GM12865 (cell line): ENCODE data around the gene SCRN1.
"Not testable (repeated sequence)": the region's sequence is repeated elsewhere in the genome, so short reads cannot be mapped to it uniquely, and the experiment has no call there.

Source experiments
- DNase-seq: peaks from one replicate; pipeline ENCODE4 v3.0.0; 2010; ENCODE audit warnings: low read depth
- H3K4me3 ChIP-seq: 2 replicates; pipeline ENCODE4 v1.5.1; 2011; ENCODE audit warnings: mild to moderate bottlenecking, low read depth, low read length, control low read depth
- CTCF ChIP-seq: IDR thresholded peaks from 2 replicates; pipeline ENCODE4 v1.5.1; 2011; ENCODE audit warnings: low read length, control low read depth, low read depth, inconsistent platforms; ENCODE audit not compliant: insufficient read depth; ENCODE audit errors: missing control alignments

Gene SCRN1

GRCh38 chr7:29971566-29972314 lies 17.9 kb downstream of the SCRN1 start:
- no peak for DNase-seq
- TF ChIP-seq CTCF: no peak
- H3K4me3 ChIP-seq: no peak overlapping the region

- no peak overlapping the region for H3K4me3 ChIP-seq
- no peak for TF ChIP-seq CTCF
- no peak for DNase-seq
Observed at GRCh38 chr7:29970158-29970557, 19.4 kb downstream of the SCRN1 start.

GRCh38 chr7:29969738-29970137 lies 19.9 kb downstream of the SCRN1 start:
- no peak for DNase-seq
- TF ChIP-seq CTCF: no peak
- H3K4me3 ChIP-seq: no peak overlapping the region

- no peak overlapping the region for H3K4me3 ChIP-seq
- DNase-seq: no peak
- no peak for TF ChIP-seq CTCF
Observed at GRCh38 chr7:29968683-29969395, 20.8 kb downstream of the SCRN1 start.

- H3K4me3 ChIP-seq: no peak overlapping the region
- TF ChIP-seq CTCF: no peak
- DNase-seq: no peak
Observed at GRCh38 chr7:29965030-29965429, 24.6 kb downstream of the SCRN1 start.

- TF ChIP-seq CTCF: no peak
- no peak overlapping the region for H3K4me3 ChIP-seq
- no peak for DNase-seq
Observed at GRCh38 chr7:29962035-29962434, 27.6 kb downstream of the SCRN1 start.

- not testable (repeated sequence) for DNase-seq, H3K4me3 ChIP-seq
Observed at GRCh38 chr7:29961611-29962010, 28.0 kb downstream of the SCRN1 start.
